ENCODE results near the gene NXPE4. TPM values are rescaled to one million over a fixed set of nuclear protein-coding genes. Genes with fewer than 3 reads are reported as not detected.
"Not testable (repeated sequence)": the region's sequence is repeated elsewhere in the genome, so short reads cannot be mapped to it uniquely, and the experiment has no call there.

Gene NXPE4
- total RNA-seq, 4 donors from 2014 or later, result not detected

DNA sequence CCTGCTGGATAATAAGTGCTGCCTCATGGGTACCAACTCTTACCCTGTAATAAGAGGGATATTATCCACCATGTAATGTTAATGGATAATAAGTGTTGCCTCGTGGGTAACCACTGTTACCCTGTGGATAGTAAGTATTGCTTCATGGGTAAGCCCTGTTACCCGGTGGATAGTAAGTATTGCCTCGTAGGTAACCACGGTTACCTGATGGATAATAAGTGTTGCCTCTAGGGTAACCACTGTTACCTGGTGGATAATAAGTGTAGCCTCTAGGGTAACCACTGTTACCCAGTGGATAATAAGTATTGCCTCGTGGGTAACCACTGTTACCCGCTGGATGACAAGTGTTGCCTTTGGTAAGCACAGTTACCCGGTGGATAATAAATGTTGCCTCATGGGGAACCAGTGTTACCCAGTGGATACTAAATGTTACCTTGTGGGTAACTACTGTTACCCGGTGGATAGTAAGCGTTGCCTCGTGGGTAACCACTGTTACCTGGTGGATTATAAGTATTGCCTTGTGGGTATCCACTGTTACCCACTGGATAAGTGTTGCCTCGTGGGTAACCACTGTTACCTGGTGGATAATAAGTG is 18.6 kb upstream of the NXPE4 start:
- no peaks in the 10 kb centered on the region for H3K36me3 ChIP-seq
- H3K9me3 ChIP-seq, result no peaks in the 10 kb centered on the region
- H3K27ac ChIP-seq (replicated peaks in 1 of 4), result no peak overlapping the region
- no peaks in the 10 kb centered on the region for H3K27me3 ChIP-seq
- H3K4me3 ChIP-seq, result no peak overlapping the region
- no peaks in the 10 kb centered on the region for H3K4me1 ChIP-seq
- intact Hi-C loops (cut with DNase I), result loop anchor here (10.0 kb wide), 1 partner anchor 269 kb away; no protein-coding TSS in a partner anchor
- TF ChIP-seq POLR2A (IDR thresholded peaks at IDR 0.05; ENCODE audit: low read depth), result no peak
- TF ChIP-seq EP300 (IDR thresholded peaks at IDR 0.05), result no peak
- no peak for TF ChIP-seq POLR2AphosphoS5 (IDR thresholded peaks at IDR 0.05)
- TF ChIP-seq, protein P1, sequence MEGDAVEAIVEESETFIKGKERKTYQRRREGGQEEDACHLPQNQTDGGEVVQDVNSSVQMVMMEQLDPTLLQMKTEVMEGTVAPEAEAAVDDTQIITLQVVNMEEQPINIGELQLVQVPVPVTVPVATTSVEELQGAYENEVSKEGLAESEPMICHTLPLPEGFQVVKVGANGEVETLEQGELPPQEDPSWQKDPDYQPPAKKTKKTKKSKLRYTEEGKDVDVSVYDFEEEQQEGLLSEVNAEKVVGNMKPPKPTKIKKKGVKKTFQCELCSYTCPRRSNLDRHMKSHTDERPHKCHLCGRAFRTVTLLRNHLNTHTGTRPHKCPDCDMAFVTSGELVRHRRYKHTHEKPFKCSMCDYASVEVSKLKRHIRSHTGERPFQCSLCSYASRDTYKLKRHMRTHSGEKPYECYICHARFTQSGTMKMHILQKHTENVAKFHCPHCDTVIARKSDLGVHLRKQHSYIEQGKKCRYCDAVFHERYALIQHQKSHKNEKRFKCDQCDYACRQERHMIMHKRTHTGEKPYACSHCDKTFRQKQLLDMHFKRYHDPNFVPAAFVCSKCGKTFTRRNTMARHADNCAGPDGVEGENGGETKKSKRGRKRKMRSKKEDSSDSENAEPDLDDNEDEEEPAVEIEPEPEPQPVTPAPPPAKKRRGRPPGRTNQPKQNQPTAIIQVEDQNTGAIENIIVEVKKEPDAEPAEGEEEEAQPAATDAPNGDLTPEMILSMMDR (IDR thresholded peaks at IDR 0.05), result no peak
- DNase-seq (ENCODE audit: extremely low spot score), result peak; percentile 47
- 85% methylated on average over 11 of the region's 11 CpGs for WGBS

DNA sequence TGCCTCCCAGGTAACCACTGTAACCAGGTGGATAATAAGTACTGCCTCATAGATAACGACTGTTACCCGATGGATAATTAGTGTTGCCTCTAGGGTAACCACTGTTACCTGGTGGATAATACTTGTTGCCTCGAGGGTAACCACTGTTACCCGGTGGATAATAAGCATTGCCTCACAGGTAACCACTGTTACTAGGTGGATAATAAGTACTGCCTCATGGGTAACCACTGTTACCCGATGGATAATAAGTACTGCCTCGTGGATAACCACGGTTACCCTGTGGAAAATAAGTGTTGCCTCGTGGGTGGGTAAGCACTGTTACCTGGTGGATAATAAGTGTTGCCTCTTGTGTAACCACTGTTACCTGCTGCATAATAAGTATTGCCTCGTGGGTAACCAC is 17.5 kb upstream of the NXPE4 start:
- not testable (repeated sequence) for H3K4me1 ChIP-seq; H3K27me3 ChIP-seq; H3K4me3 ChIP-seq; H3K36me3 ChIP-seq; H3K27ac ChIP-seq (replicated peaks in 1 of 4); H3K9me3 ChIP-seq
- intact Hi-C loops (cut with DNase I), result loop anchor here (10.0 kb wide), 1 partner anchor 268 kb away; no protein-coding TSS in a partner anchor
- WGBS, result 88% methylated on average over 9 of the region's 9 CpGs
- DNase-seq (ENCODE audit: extremely low spot score), result peak; percentile 26

DNA sequence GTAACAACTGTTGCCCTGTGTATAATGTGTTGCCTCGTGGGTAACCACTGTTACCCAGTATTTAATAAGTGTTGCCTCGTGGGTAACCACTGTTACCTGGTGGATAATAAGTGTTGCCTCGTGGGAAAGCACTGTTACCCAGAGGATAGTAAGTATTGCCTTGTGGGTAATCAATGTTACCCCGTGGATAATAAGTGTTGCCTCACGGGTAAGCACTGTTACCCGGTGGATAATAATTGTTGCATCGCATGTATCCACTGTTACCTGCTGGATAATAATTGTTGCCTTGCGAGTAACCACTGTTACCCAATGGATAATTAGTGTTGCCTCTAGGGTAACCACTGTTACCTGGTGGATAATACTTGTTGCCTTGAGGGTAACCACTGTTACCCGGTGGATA is 17.1 kb upstream of the NXPE4 start:
- no peak overlapping the region for H3K27ac ChIP-seq (replicated peaks in 1 of 4)
- H3K4me3 ChIP-seq, result no peak overlapping the region
- H3K27me3 ChIP-seq, result no peaks in the 10 kb centered on the region
- intact Hi-C loops (cut with DNase I), result loop anchor here (10.0 kb wide), 1 partner anchor 268 kb away; no protein-coding TSS in a partner anchor
- DNase-seq (ENCODE audit: extremely low spot score), result no peak
- no peaks in the 10 kb centered on the region for H3K36me3 ChIP-seq
- TF ChIP-seq POLR2AphosphoS5 (IDR thresholded peaks at IDR 0.05) (no peak), POLR2A (IDR thresholded peaks at IDR 0.05; ENCODE audit: low read depth) (no peak), EP300 (IDR thresholded peaks at IDR 0.05) (no peak)
- TF ChIP-seq, protein P1 (IDR thresholded peaks at IDR 0.05), result no peak
- H3K9me3 ChIP-seq, result no peaks in the 10 kb centered on the region
- WGBS, result 95% methylated on average over 9 of the region's 9 CpGs
- H3K4me1 ChIP-seq, result no peaks in the 10 kb centered on the region

DNA sequence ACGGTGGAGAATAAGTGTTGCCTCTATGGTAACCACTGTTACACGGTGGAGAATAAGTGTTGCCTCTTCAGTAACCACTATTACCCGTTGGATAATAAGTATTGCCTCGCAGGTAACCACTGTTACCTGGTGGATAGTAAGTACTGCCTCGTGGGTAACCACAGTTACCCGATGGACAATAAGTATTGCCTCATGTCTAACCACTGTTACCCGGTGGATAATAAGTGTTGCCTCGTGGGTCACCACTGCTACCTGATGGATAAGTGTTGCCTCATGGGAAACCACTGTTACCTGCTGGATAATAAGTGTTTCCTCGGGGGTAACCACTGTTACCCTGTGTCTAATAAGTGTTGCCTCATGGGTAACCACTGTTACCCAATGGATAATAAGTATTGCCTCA is 16.6 kb upstream of the NXPE4 start:
- H3K27me3 ChIP-seq; H3K4me1 ChIP-seq; H3K4me3 ChIP-seq; H3K36me3 ChIP-seq; H3K9me3 ChIP-seq; H3K27ac ChIP-seq (replicated peaks in 1 of 4): not testable (repeated sequence)
- peak; percentile 39 for DNase-seq (ENCODE audit: extremely low spot score)
- 77% methylated on average over 9 of the region's 9 CpGs for WGBS
- intact Hi-C loops (cut with DNase I), result loop anchor here (10.0 kb wide), 1 partner anchor 267 kb away; no protein-coding TSS in a partner anchor

DNA sequence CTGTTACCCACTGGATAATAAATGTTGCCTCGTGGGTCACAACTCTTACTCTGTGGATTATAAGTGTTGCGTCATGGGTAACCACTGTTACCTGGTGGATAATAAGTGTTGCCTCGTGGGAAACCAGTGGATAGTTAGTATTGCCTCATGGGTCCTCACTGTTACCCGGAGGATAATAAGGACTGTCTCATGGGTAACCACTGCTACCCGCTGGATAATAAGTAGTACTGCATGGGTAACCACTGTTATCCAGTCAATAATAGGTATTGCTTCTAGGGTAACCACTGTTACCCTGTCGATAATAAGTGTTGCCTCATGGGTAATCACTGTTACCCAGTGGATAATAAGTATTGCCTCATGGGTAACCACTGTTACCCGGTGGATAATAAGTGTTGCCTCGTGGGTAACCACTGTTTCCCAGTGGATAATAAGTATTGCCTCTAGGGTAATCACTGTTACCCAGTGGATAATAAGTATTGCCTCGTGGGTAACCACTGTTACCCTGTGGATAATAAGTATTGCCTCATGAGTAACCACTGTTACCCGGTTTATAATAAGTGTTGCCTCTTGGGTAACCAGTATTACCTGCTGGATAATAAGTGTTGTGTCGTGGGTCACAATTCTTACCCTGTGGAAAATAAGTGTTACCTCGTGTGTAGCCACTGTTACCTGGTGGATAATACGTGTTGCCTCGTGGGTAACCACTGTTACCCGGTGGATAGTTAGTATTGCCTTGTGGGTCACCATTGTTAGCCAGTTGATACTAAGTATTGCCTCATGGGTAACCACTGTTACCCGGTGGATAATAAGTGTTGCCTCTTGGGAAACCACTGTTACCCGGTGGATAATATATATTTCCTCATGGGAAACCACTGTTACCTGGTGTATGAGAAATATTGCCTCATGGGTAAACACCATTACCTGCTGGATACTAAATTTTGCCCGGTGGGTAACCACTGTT is 15.7 kb upstream of the NXPE4 start:
- 87% methylated on average over 18 of the region's 18 CpGs for WGBS
- peak; percentile 39 for DNase-seq (ENCODE audit: extremely low spot score)
- no peaks in the 10 kb centered on the region for H3K4me1 ChIP-seq
- no peaks in the 10 kb centered on the region for H3K9me3 ChIP-seq
- H3K27me3 ChIP-seq, result no peaks in the 10 kb centered on the region
- intact Hi-C loops (cut with DNase I), result loop anchor here (10.0 kb wide), 1 partner anchor 266 kb away; no protein-coding TSS in a partner anchor
- H3K27ac ChIP-seq (replicated peaks in 1 of 4), result no peak overlapping the region
- no peaks in the 10 kb centered on the region for H3K36me3 ChIP-seq
- no peak overlapping the region for H3K4me3 ChIP-seq
- TF ChIP-seq EP300 (IDR thresholded peaks at IDR 0.05) (no peak), POLR2AphosphoS5 (IDR thresholded peaks at IDR 0.05) (no peak), POLR2A (IDR thresholded peaks at IDR 0.05; ENCODE audit: low read depth) (no peak)
- TF ChIP-seq, protein P1 (IDR thresholded peaks at IDR 0.05), result no peak
